Measurements from ENCODE around the gene CHMP6.

The CHMP6 gene

DNA sequence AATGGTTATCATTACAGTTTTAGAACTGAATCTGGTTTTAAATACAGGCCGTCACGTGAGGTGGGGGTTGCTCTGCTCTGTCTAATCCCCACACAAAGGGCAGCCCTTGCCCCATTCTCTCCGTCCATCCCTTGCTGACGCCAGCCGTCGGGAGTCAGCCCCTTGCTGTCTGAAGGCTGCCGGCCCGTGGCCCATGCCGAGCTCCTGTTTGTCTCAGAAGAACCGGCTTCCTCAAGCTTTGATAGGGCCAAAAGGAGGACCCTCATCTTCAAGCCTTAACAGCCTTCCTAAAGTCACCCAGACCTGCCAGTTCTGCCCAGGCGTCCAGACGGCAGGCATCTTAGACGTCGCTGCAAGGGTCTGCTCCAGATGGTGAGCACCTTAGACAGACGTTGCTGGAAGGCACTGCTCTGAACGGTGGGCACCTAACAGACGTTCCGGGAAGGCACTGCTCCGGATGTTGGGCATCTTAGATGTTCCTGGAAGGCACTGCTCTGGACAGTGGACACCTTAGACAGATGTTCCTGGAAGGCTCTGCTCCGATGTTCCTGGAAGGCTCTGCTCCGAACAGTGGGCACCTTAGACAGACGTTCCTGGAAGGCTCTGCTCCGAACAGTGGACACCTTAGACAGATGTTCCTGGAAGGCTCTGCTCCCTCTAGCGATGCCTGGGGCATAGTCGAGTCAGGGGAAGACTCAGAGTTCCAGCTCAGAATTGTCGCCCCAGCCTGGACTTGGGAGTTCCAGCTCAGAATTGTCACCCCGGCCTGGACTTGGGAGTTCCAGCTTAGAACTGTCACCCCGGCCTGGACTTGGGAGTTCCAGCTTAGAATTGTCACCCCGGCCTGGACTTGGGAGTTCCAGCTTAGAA is 35.1 kb upstream of the CHMP6 start:
- no peak for DNase-seq

DNA sequence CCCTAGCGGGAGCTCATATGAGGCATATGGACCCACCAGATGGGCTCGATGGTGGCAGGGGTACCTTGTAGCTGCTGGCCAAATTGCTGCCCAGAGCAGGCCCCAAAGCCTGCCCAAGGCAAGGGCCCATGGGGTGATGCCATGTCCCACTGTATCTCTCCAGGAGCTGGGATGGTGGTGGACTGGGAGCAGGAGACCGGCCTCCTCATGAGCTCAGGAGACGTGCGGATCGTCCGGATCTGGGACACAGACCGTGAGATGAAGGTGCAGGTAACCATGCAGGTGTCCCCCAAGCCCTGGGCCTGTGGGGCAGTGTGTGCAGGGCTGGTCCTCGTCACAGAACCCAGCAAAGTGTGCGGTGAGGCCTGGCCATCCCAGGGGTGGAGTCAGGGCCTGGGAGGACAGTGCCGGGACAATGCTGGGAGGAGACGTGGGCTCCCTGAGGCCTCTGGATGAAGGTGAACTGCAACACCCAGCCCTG is 34.1 kb upstream of the CHMP6 start:
- no peak for DNase-seq

GRCh38 chr17:80959330-80960036 is 32.2 kb upstream of the CHMP6 start:
- no peak for DNase-seq

DNA sequence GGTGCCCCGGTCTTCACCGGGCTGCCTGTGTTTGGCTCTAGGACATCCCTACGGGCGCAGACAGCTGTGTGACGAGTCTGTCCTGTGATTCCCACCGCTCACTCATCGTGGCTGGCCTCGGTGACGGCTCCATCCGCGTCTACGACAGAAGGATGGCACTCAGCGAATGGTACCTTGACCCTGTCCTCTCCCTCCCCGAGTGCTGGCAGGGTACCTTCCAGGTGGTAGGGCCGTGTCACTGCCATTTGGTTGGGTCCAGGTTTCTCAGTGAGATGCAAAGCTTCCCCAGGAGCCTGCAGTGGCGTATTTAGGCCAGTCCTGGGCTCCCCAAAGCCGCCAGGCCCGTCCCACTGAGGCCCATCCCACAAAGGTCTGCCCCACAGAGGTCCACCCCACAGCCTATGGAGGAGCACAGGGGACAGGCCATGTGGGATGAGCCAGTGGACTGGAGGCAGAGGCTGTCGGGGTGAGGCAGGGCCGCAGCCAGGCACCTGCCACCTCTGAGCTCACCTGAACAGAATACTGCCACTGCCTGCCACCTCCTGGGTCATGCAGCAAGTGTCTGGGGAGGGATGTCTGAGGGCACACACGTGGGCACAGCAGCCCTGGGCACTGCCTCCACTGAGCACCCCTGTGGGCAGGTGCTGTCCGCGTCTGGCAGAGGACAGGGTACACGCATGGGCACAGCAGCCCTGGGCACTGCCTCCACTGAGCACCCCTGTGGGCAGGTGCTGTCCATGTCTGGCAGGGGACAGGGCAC is 31.4 kb upstream of the CHMP6 start:
- DNase-seq, result no peak

DNA sequence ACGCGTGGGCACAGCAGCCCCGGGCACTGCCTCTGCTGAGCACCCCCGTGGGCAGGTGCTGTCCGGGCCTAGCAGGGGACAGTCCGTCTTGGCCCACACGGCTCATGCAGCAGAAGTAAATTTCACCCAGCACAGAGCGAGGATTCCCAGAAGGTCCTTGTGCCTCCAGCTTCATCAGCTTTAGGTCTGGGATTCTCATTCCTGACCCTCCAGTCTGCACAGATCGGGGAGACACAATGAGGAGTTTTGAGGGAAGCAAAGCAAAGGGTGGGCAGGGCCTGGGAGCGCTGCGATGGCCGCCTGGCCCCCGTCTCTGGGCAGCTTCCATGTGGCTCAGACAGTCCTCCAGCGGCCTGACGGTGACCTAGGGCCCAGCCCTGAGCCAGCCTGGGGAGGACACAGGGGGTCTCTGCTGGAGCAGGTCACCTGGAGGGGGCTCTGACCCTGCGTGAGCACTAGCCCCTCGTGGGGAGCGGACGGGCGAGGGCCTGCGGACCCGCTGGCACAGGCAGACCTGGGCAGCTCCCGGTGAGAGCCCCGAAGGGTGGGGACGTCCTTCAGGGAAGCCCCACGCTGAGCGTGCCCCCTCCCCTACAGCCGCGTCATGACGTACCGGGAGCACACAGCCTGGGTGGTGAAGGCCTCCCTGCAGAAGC is 30.7 kb upstream of the CHMP6 start:
- DNase-seq, result no peak

DNA sequence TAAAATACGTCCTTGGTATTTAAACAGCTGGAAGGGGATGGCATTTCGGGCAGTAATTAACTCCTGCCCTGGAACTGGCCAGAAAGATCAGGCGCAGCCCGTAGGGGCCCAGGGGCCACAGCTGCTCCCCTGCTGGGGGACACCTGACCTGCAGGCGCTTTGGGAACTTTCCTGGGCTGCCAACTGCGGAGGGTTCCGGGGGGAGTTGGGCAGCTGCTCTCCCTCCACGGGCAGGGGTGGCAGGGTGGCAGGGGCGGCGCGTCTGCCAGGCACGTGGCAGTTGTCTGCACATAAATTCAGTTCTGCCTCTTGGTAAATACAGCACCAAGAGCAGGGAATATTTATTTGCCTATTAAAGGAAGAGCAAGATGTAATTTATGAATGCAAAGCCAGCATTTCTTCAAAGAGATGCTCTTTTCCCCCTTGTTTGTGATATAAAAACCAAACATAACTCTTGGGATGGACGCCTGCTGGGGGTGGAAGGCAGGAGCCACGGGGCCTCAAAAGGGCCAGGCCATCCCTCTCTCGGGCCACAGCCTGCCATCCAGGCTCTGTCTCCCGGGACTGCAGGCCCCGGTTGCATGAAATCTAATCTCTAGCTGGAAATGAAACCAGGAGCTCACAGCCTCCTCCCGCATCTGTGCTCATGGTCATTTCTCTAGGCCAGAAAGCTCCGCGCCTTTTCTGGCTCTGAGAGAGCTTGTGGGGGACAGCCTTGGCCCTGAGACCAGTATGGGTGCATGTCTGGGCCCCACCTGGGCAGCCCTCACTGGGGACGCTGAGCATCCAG is 29.9 kb upstream of the CHMP6 start:
- no peak for DNase-seq

- DNase-seq, result no peak
Observed at GRCh38 chr17:80962356-80963329, 29.0 kb upstream of the CHMP6 start.

DNA sequence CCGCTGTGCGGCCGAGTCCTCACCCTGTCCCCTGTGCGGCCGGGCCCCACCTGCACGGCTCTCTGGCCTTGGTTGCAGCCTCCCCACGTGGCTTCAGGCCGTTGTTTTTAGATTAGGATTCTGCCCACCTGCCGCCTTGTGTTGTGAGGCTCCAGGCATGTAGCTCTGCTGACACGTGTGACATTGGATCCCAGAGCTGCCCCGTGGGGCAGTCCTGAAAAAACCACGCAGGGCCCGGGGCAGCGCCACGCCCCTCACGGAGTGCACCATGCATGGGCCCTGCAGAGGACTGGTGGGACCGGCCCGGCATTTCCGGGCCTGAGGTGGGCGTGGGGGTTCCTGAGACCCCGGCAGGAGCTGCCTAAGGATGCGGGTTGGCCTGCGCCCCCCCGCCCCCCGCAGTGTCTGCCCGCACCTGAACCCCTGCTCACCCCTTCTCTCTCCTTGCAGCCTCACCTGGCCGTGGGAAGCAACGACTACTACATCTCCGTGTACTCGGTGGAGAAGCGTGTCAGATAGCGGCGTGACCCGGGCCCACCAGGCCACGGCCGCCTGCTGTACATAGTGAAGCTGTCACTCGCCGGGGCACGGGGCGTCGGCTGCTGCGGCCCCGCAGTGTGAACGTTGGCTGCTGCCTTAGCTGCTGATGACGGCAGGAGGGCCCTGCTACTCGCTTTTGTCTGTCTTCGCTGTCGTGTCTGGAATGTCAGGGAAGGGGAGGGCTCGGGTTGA is 27.7 kb upstream of the CHMP6 start:
- DNase-seq, result no peak

- no peak for DNase-seq
Observed at GRCh38 chr17:80964544-80964856, 27.1 kb upstream of the CHMP6 start.

DNA sequence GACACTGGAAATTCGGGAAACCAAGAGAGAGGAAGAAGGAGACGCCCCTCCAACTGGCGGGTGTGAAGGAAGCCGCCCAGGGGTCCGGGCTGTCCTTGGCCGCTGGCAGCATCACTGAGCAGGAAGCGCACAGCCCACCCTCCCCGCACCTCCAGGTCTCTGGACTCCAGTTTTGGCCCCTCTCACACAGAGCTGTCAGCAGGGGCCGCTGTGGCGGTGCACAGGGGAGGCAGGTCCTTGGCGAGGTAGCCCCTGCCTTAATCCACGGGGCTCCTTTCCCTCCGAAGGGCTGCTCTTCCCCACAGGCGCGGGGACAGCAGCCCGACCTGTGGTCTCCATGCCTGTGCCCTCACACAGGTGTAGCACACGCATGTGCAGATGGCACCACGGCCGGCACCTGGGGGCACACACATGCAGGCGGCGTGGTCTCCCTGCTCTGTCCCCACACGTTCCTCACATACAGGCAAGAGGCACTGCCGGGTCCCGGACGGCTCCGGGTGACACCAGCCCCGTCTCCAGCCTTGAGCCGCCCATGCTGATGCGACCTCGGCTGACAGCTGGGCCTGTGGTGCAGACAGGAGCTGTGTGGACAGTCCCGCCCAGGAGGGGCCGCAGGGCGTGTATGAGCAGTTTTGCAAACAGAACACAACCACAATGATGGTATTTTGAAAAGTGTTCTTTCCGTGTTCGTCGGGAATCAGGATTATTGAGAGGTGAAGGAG is 26.6 kb upstream of the CHMP6 start:
- no peak for DNase-seq

DNA sequence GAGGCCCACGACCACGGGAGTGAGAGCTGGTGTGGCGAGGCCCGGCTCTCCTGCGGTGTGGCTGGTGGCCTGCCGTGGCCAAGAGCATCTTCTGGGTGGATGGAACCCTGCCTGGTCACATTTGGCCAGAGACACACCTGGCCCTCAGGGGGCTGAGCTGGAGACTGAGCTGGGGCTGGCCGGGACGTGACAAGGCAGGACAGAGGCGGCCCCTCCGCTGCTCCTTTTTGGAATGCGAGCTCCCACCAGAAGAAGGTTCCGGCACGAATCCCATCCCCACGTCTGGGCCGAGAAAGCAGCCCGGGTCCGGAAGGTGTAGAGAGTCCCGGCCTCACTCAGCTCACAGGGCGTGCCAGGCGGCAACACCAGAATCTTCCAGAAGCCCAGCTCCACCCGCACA is 26.0 kb upstream of the CHMP6 start:
- DNase-seq, result no peak

GRCh38 chr17:80967404-80967872 is 24.2 kb upstream of the CHMP6 start:
- DNase-seq, result no peak

- DNase-seq, result no peak
Observed at GRCh38 chr17:80968602-80969029, 23.0 kb upstream of the CHMP6 start.

- DNase-seq, result no peak
Observed at GRCh38 chr17:80969030-80969673, 22.5 kb upstream of the CHMP6 start.

- DNase-seq, result no peak
Observed at GRCh38 chr17:80969674-80970043, 22.0 kb upstream of the CHMP6 start.

- DNase-seq, result peak; percentile 53
Observed at GRCh38 chr17:80970044-80970761, 21.4 kb upstream of the CHMP6 start.

- DNase-seq, result no peak
Observed at GRCh38 chr17:80970762-80971703, 20.6 kb upstream of the CHMP6 start.
